H1 (cell line): ENCODE data around the gene STX19. TPM values are rescaled to one million over a fixed set of nuclear protein-coding genes. Genes with fewer than 3 reads are reported as not detected.

Experiments used
- CTCF ChIA-PET: fragments of 300-600 bp; sonication (Branson Sonifier 250); formaldehyde crosslinking; loops from one replicate; lab custom pipeline; 2021; ENCODE audit not compliant: partially characterized antibody; lab: Charles Lee
- POLR2A ChIA-PET: fragments of 300-600 bp; sonication (Branson Sonifier 250); formaldehyde crosslinking; loops from one replicate; lab custom pipeline; 2021; ENCODE audit warnings: inconsistent platforms; ENCODE audit not compliant: partially characterized antibody; lab: Charles Lee
- DNase-seq, 2 experiments: peaks; one replicate each; pipeline versions ENCODE4 v3.0.0 to v3.0.0-alpha.2; 2010 to 2022; ENCODE audit warnings: low spot score in 2 of 2, low read depth in 1 of 2, mixed read lengths in 1 of 2
- FAIRE-seq: peaks from 2 replicates; lab custom pipeline; 2011; peaks lifted over from hg19 to GRCh38; lab: Jason Lieb, UNC
- H2AFZ ChIP-seq: 2 replicates; pipeline ENCODE4 v1.8.1; 2012; ENCODE audit warnings: low read length, inconsistent platforms
- H2AK5ac ChIP-seq: 2 replicates; pipeline ENCODE4 v1.6.1; 2013; ENCODE audit warnings: low read depth, low read length
- H2BK120ac ChIP-seq: replicated peaks from 2 replicates; pipeline ENCODE3; 2013; ENCODE audit warnings: low read depth, low read length, inconsistent platforms
- H2BK12ac ChIP-seq: 2 replicates; pipeline ENCODE4 v1.6.1; 2013; ENCODE audit warnings: low read depth, low read length
- H2BK15ac ChIP-seq: 2 replicates; pipeline ENCODE4 v1.6.1; 2013; ENCODE audit warnings: low read length
- H2BK20ac ChIP-seq: 2 replicates; pipeline ENCODE4 v1.6.1; 2013; ENCODE audit warnings: low read length
- H2BK5ac ChIP-seq: 2 replicates; pipeline ENCODE4 v1.6.1; 2013; ENCODE audit warnings: low read depth, low read length
- H3K14ac ChIP-seq: 2 replicates; pipeline ENCODE4 v1.6.1; 2013; ENCODE audit warnings: inconsistent platforms; ENCODE audit not compliant: insufficient read length
- H3K18ac ChIP-seq: 2 replicates; pipeline ENCODE4 v1.6.1; 2013; ENCODE audit warnings: low read length; ENCODE audit errors: extremely low read depth
- H3K23ac ChIP-seq: 2 replicates; pipeline ENCODE4 v1.6.1; 2013; ENCODE audit warnings: inconsistent platforms; ENCODE audit not compliant: insufficient read length
- H3K23me2 ChIP-seq: 2 replicates; pipeline ENCODE4 v1.6.1; 2013; ENCODE audit warnings: low read depth, low read length
- H3K27ac ChIP-seq: 2 replicates; pipeline ENCODE4 v1.6.1; 2011; ENCODE audit warnings: low read depth, low read length, inconsistent platforms
- H3K27me3 ChIP-seq, 4 experiments: replicated peaks in 1 of 4; 1 replicate in 1 of 4; 2 replicates in 3 of 4; pipeline versions ENCODE4 v1.6.1 to v1.8.1; 2011 to 2013; ENCODE audit warnings: low read length in 3 of 4, mild to moderate bottlenecking in 3 of 4, inconsistent platforms in 2 of 4, mixed read lengths in 2 of 4, moderate library complexity in 1 of 4; ENCODE audit not compliant: control insufficient read depth in 3 of 4, insufficient read depth in 3 of 4; ENCODE audit errors: extremely low read depth in 1 of 4
- H3K36me3 ChIP-seq, 4 experiments: 2 replicates each; pipeline versions ENCODE4 v1.6.1 to v1.8.1; 2011 to 2013; ENCODE audit warnings: mild to moderate bottlenecking in 4 of 4, low read length in 3 of 4, moderate library complexity in 2 of 4, control low read depth in 1 of 4, inconsistent platforms in 1 of 4; ENCODE audit not compliant: insufficient read depth in 4 of 4, control insufficient read depth in 2 of 4
- H3K4ac ChIP-seq: replicated peaks from 2 replicates; pipeline ENCODE3; 2013; ENCODE audit warnings: low read length, low read depth, mixed read lengths, inconsistent platforms; ENCODE audit not compliant: insufficient read length
- H3K4me1 ChIP-seq, 4 experiments: replicated peaks in 1 of 4; 1 replicate in 1 of 4; 2 replicates in 3 of 4; pipeline versions ENCODE4 v1.6.1 to v1.8.1; 2011 to 2013; ENCODE audit warnings: low read length in 3 of 4, inconsistent platforms in 2 of 4, mixed read lengths in 1 of 4; ENCODE audit not compliant: insufficient read depth in 4 of 4, control insufficient read depth in 3 of 4
- H3K4me2 ChIP-seq, 2 experiments: 2 replicates each; pipeline versions ENCODE4 v1.6.1 to v1.8.1; 2011 to 2013; ENCODE audit warnings: low read depth in 2 of 2, low read length in 2 of 2, control low read depth in 1 of 2, inconsistent platforms in 1 of 2, mild to moderate bottlenecking in 1 of 2; ENCODE audit not compliant: insufficient read depth in 1 of 2
- H3K4me3 ChIP-seq, 4 experiments: fragments of 200-600, 300-600 bp in 1 of 4; sonication (generic), shearing (Covaris generic), sonication (Bioruptor Twin) in 1 of 4; 2 replicates each; pipeline versions ENCODE4 v1.5.1 to v1.8.1; 2011 to 2016; ENCODE audit warnings: low read length in 4 of 4, low read depth in 3 of 4, control low read depth in 2 of 4, inconsistent platforms in 2 of 4, mild to moderate bottlenecking in 2 of 4, mixed read lengths in 1 of 4, moderate library complexity in 1 of 4; ENCODE audit not compliant: insufficient read depth in 2 of 4; ENCODE audit errors: extremely low read depth in 1 of 4
- H3K56ac ChIP-seq: replicated peaks from 2 replicates; pipeline ENCODE3; 2013; ENCODE audit warnings: low read depth, mild to moderate bottlenecking, mixed read lengths, low read length, inconsistent platforms; ENCODE audit not compliant: insufficient read length
- H3K79me1 ChIP-seq: 2 replicates; pipeline ENCODE4 v1.6.1; 2013; ENCODE audit warnings: low read depth, low read length, control low read depth
- H3K79me2 ChIP-seq, 2 experiments: 2 replicates each; pipeline versions ENCODE4 v1.6.1 to v1.8.1; 2012 to 2013; ENCODE audit warnings: low read length in 2 of 2, mild to moderate bottlenecking in 2 of 2, inconsistent platforms in 1 of 2; ENCODE audit not compliant: insufficient read depth in 2 of 2, control insufficient read depth in 1 of 2
- H3K9ac ChIP-seq, 4 experiments: replicated peaks in 1 of 4; 1 replicate in 1 of 4; 2 replicates in 3 of 4; pipeline versions ENCODE4 v1.6.1 to v1.8.1; 2011 to 2013; ENCODE audit warnings: low read depth in 3 of 4, low read length in 3 of 4, control low read depth in 2 of 4, mild to moderate bottlenecking in 2 of 4, moderate library complexity in 2 of 4, inconsistent platforms in 1 of 4; ENCODE audit errors: extremely low read depth in 1 of 4
- H3K9me3 ChIP-seq, 2 experiments: 2 replicates each; pipeline versions ENCODE4 v1.6.1 to v1.8.1; 2012 to 2013; ENCODE audit warnings: mild to moderate bottlenecking in 2 of 2, moderate library complexity in 2 of 2, control low read depth in 1 of 2, inconsistent platforms in 1 of 2, low read depth in 1 of 2, low read length in 1 of 2, mixed read lengths in 1 of 2; ENCODE audit not compliant: insufficient read depth in 2 of 2
- H4K20me1 ChIP-seq, 2 experiments: replicated peaks in 1 of 2; 2 replicates each; pipeline versions ENCODE3 to v1.8.1; 2011 to 2013; ENCODE audit warnings: inconsistent platforms in 2 of 2, low read length in 2 of 2, mild to moderate bottlenecking in 1 of 2; ENCODE audit not compliant: insufficient read depth in 2 of 2, control insufficient read depth in 1 of 2
- H4K5ac ChIP-seq: 2 replicates; pipeline ENCODE4 v1.6.1; 2013; ENCODE audit warnings: low read length, low read depth, mixed read lengths, inconsistent platforms; ENCODE audit not compliant: insufficient read length
- H4K8ac ChIP-seq: 2 replicates; pipeline ENCODE4 v1.8.0; 2013; ENCODE audit warnings: mild to moderate bottlenecking, moderate library complexity, low read length, inconsistent platforms; ENCODE audit not compliant: insufficient read depth; ENCODE audit errors: extremely low read depth
- H4K91ac ChIP-seq: replicated peaks from 2 replicates; pipeline ENCODE3; 2013; ENCODE audit warnings: low read length, mixed read lengths, inconsistent platforms; ENCODE audit not compliant: insufficient read length
- ATF2 ChIP-seq: IDR thresholded peaks from 2 replicates; pipeline ENCODE4 v1.6.1; 2012; ENCODE audit warnings: low read length, inconsistent platforms
- BCL11A ChIP-seq, 2 experiments: IDR thresholded peaks; one replicate each; pipeline ENCODE4 v1.6.1; 2011; ENCODE audit warnings: low read depth in 2 of 2, low read length in 2 of 2, mild to moderate bottlenecking in 2 of 2
- HDAC2 ChIP-seq, 2 experiments: fragments of 300-600 bp in 1 of 2; sonication (generic) in 1 of 2; IDR thresholded peaks; 2 replicates each; pipeline ENCODE4 v1.6.1; 2011 to 2012; ENCODE audit warnings: low read depth in 2 of 2, low read length in 2 of 2, mild to moderate bottlenecking in 2 of 2, moderate library complexity in 2 of 2, borderline replicate concordance in 1 of 2, inconsistent platforms in 1 of 2
- JUND ChIP-seq: IDR thresholded peaks from 2 replicates; pipeline ENCODE4 v1.6.1; 2011; ENCODE audit warnings: mild to moderate bottlenecking, improper control_type of control experiment, low read length
- NANOG ChIP-seq: IDR thresholded peaks from 2 replicates; pipeline ENCODE4 v1.6.1; 2011; ENCODE audit warnings: low read length, low read depth, mild to moderate bottlenecking, inconsistent platforms; ENCODE audit not compliant: insufficient read depth, poor library complexity, severe bottlenecking
- RAD21 ChIP-seq, 2 experiments: IDR thresholded peaks in 1 of 2; conservative IDR thresholded peaks in 1 of 2; 2 replicates each; pipeline ENCODE4 v1.6.1; 2011; ENCODE audit warnings: low read depth in 2 of 2, low read length in 2 of 2, improper control_type of control experiment in 1 of 2, inconsistent platforms in 1 of 2, mild to moderate bottlenecking in 1 of 2, moderate library complexity in 1 of 2
- SIN3A ChIP-seq, 2 experiments: IDR thresholded peaks in 1 of 2; conservative IDR thresholded peaks in 1 of 2; 2 replicates each; pipeline ENCODE4 v1.6.1; 2011 to 2012; ENCODE audit warnings: low read length in 2 of 2, improper control_type of control experiment in 1 of 2, low read depth in 1 of 2, mild to moderate bottlenecking in 1 of 2
- SP4 ChIP-seq: IDR thresholded peaks from 2 replicates; pipeline ENCODE4 v1.6.1; 2012; ENCODE audit warnings: low read length, inconsistent platforms
- TAF1 ChIP-seq: IDR thresholded peaks from 2 replicates; pipeline ENCODE4 v1.6.1; 2011; ENCODE audit warnings: mild to moderate bottlenecking, low read depth, low read length
- TBP ChIP-seq: IDR thresholded peaks from 2 replicates; pipeline ENCODE4 v1.6.1; 2011; ENCODE audit warnings: low read depth, low read length, improper control_type of control experiment
- TEAD4 ChIP-seq: IDR thresholded peaks from 2 replicates; pipeline ENCODE4 v1.6.1; 2012; ENCODE audit warnings: low read depth, low read length, inconsistent platforms, mixed read lengths
- WGBS, 2 experiments: shearing (Covaris generic) in 1 of 2; methylation state at CpG; one replicate each; pipeline versions ENCODE4 v1.1.6 to v1.1.7; 2013 to 2015; ENCODE audit warnings: low lambda C conversion rate in 2 of 2, mixed read lengths in 2 of 2, inconsistent platforms in 1 of 2, low coverage in 1 of 2, missing lambda C conversion rate in 1 of 2; ENCODE audit not compliant: insufficient replicate concordance in 2 of 2, insufficient coverage in 1 of 2, insufficient read length in 1 of 2; ENCODE audit errors: extremely low coverage in 1 of 2, missing lambda C conversion rate in 1 of 2; 5-methylcytosine and 5-hydroxymethylcytosine counted together
- polyA plus RNA-seq, 7 experiments: library from polyadenylated mRNA; depleted of rRNA in 3 of 7; stranded (reverse) in 5 of 7; unstranded in 2 of 7; fragments of >200 nt in 5 of 7; fragments of 200-250 nt in 2 of 7; gene quantifications; 1 replicate in 5 of 7; 2 replicates in 1 of 7; 4 replicates in 1 of 7; pipeline versions ENCODE4 v1.2.1 to v1.2.3, GENCODE V29; 2011 to 2013; ENCODE audit warnings: missing spikeins in 2 of 7, mixed read lengths in 2 of 7
- total RNA-seq: library from RNA; stranded (reverse); fragmentation: NEBNext Ultra II Directional; extraction: Animal tissue kit (Norgen Biotek cat#: 25700); gene quantifications from 2 replicates; pipeline ENCODE4 v1.2.1, GENCODE V29; 2021

The STX19 gene
- total and polyA plus RNA-seq, 2 of the 8 experiments (the other 6 are each of a cell fraction or from before 2014, with no cell fraction given) = not detected

GRCh38 chr3:93969997-93970396, 58.4 kb downstream of the STX19 start:
- H4K5ac ChIP-seq = no peak overlapping the region
- no peak overlapping the region for H2BK15ac ChIP-seq
- peaks cover 10% of the 10 kb centered on the region for H3K23me2 ChIP-seq
- no peak for FAIRE-seq
- no peak overlapping the region for H3K4me3 ChIP-seq
- no peak overlapping the region for H2BK120ac ChIP-seq
- no peak overlapping the region for H3K4ac ChIP-seq
- H3K23ac ChIP-seq = no peak overlapping the region
- no peak overlapping the region for H3K9ac ChIP-seq
- H2BK20ac ChIP-seq = no peak overlapping the region
- H3K36me3 ChIP-seq = no peaks in the 10 kb centered on the region
- no peak overlapping the region for H2AK5ac ChIP-seq
- H4K20me1 ChIP-seq = no peaks in the 10 kb centered on the region
- no peak overlapping the region for H4K8ac ChIP-seq
- peaks cover 2 to 7% (median 4%) of the 10 kb centered on the region in 4 experiments; a peak in 5 of 7 replicates for H3K27me3 ChIP-seq
- no peaks in the 10 kb centered on the region; a peak in 1 of 4 replicates for H3K9me3 ChIP-seq
- H3K79me2 ChIP-seq = no peaks in the 10 kb centered on the region
- CTCF ChIA-PET = interaction anchor here (0.9 kb wide), 1 partner anchor 9 kb away, joined by 4 read pairs; no protein-coding TSS in a partner anchor
- H2BK5ac ChIP-seq = no peak overlapping the region
- no peak overlapping the region for H4K91ac ChIP-seq
- no peak overlapping the region for H3K14ac ChIP-seq
- DNase-seq = no peak
- POLR2A ChIA-PET = no interaction called here
- H3K56ac ChIP-seq = no peak overlapping the region
- no peak overlapping the region for H3K4me2 ChIP-seq
- WGBS, 2 experiments = 100% methylated on average over 1 of the region's 1 CpG; no CpG with 5 or more reads in 1 of the 2 experiments
- H3K18ac ChIP-seq = no peak overlapping the region
- H3K4me1 ChIP-seq = no peaks in the 10 kb centered on the region; a peak in 1 of 7 replicates
- H2BK12ac ChIP-seq = no peak overlapping the region
- H3K27ac ChIP-seq = no peak overlapping the region
- no peaks in the 10 kb centered on the region for H3K79me1 ChIP-seq
- H2AFZ ChIP-seq = no peak overlapping the region
- TF ChIP-seq SIN3A (conservative IDR thresholded peaks at IDR 0.05 in 1 of 2, IDR thresholded peaks at IDR 0.05 in 1 of 2; ENCODE audit: low read depth in 1 of 2, low read length in 2 of 2) (no peak), NANOG (no peak), ATF2 (no peak), SP4 (no peak), HDAC2 (IDR thresholded peaks at IDR 0.05; ENCODE audit: borderline replicate concordance in 1 of 2, low read depth in 2 of 2, low read length in 2 of 2) (no peak), TBP (no peak), TEAD4 (no peak), BCL11A (IDR thresholded peaks at IDR 0.05; ENCODE audit: low read depth in 2 of 2, low read length in 2 of 2) (no peak), TAF1 (no peak), RAD21 (IDR thresholded peaks at IDR 0.05 in 1 of 2, conservative IDR thresholded peaks at IDR 0.05 in 1 of 2; ENCODE audit: low read depth in 2 of 2, low read length in 2 of 2) (no peak), JUND (no peak)
